Kidney (tissue), 14 donors: ENCODE measurements around the gene STX19. TPM values are rescaled to one million over a fixed set of nuclear protein-coding genes. Genes with fewer than 3 reads are reported as not detected.

Experiments used
- DNase-seq, 5 donors: peaks; one replicate each; pipeline ENCODE4 v3.0.0-alpha.2; 2013 to 2020
- FAIRE-seq: peaks from 2 replicates; lab custom pipeline; 2012; peaks lifted over from hg19 to GRCh38; lab: Jason Lieb, UNC
- H3K27ac ChIP-seq, 2 donors: one replicate each; pipeline ENCODE4 v1.7.0; 2013; ENCODE audit warnings: low read depth in 2 of 2, low read length in 2 of 2, inconsistent platforms in 1 of 2
- H3K27me3 ChIP-seq: one replicate; pipeline ENCODE4 v1.7.1; 2013; ENCODE audit warnings: low read length, inconsistent platforms; ENCODE audit not compliant: control insufficient read depth, insufficient read depth
- H3K36me3 ChIP-seq, 3 donors: one replicate each; pipeline versions ENCODE4 v1.7.0 to v1.7.1; 2013; ENCODE audit warnings: low read length in 3 of 3, control low read depth in 1 of 3, inconsistent platforms in 1 of 3; ENCODE audit not compliant: insufficient read depth in 3 of 3, control insufficient read depth in 2 of 3
- H3K4me1 ChIP-seq, 3 donors: one replicate each; pipeline versions ENCODE4 v1.7.0 to v1.7.1; 2013; ENCODE audit warnings: low read length in 3 of 3, inconsistent platforms in 1 of 3, low read depth in 1 of 3; ENCODE audit not compliant: control insufficient read depth in 2 of 3, insufficient read depth in 2 of 3
- H3K4me3 ChIP-seq, 3 donors: one replicate each; pipeline versions ENCODE4 v1.7.0 to v1.8.1; 2013; ENCODE audit warnings: low read length in 3 of 3, control low read depth in 1 of 3, inconsistent platforms in 1 of 3
- H3K9ac ChIP-seq, 3 donors: one replicate each; pipeline versions ENCODE4 v1.7.0 to v1.7.1; 2013; ENCODE audit warnings: low read length in 3 of 3, control low read depth in 1 of 3, inconsistent platforms in 1 of 3
- H3K9me3 ChIP-seq, 3 donors: one replicate each; pipeline versions ENCODE4 v1.7.0 to v1.7.1; 2013; ENCODE audit warnings: low read length in 3 of 3, control low read depth in 1 of 3, inconsistent platforms in 1 of 3; ENCODE audit not compliant: control insufficient read depth in 2 of 3, insufficient read depth in 1 of 3
- CTCF ChIP-seq: IDR thresholded peaks from 3 replicates; pipeline ENCODE4 v1.5.1; 2012; ENCODE audit warnings: mild to moderate bottlenecking, moderate library complexity, borderline replicate concordance; ENCODE audit not compliant: insufficient read depth; ENCODE audit errors: extremely low read depth
- intact Hi-C: fragments of 100-400 bp; cut with DNase I; formaldehyde crosslinking; loops from one replicate; pipeline ENCODE4 v1.11.1; 2022
- polyA plus RNA-seq: library from polyadenylated mRNA; stranded (reverse); fragments of 350-450 nt; fragmentation: Illumina TruSeq; extraction: RNeasy Lipid Tissue Mini Kit (QIAGEN cat#74804); gene quantifications from one replicate; pipeline ENCODE4 v1.2.3, GENCODE V29; 2014; ENCODE audit warnings: low read depth, low replicate concordance; ENCODE audit not compliant: insufficient read depth
- total RNA-seq: library from RNA; stranded (reverse); fragmentation: NEBNext Ultra II Directional; extraction: Animal tissue kit (Norgen Biotek cat#: 25700); gene quantifications from one replicate; pipeline ENCODE4 v1.2.1, GENCODE V29; 2021
- donor health status: control.
- donor health status: control.
- donor health status: control.
- donor health status: control.
- donor health status: control.
- donor health status: DM: yes; HTN: yes; CAD: no.
- donor health status: Normal renal cell carcinoma (clear cell type).

STX19 gene
- total and polyA plus RNA-seq, 2 donors from 2014 or later = 0.47 TPM; not detected in 1

- H3K4me1 ChIP-seq = no peaks in the 10 kb centered on the region
- H3K27me3 ChIP-seq = no peaks in the 10 kb centered on the region
- no peak overlapping the region for H3K9ac ChIP-seq
- no peak for TF ChIP-seq CTCF
- DNase-seq (no peak), FAIRE-seq (no peak)
- intact Hi-C loops = no loop called here
- no peak overlapping the region for H3K4me3 ChIP-seq
- H3K27ac ChIP-seq = no peak overlapping the region
- no peaks in the 10 kb centered on the region for H3K9me3 ChIP-seq
- H3K36me3 ChIP-seq = peaks cover 0 to 2% (median 0%) of the 10 kb centered on the region in 3 donors
Measured at GRCh38 chr3:94043285-94043684, 14.9 kb upstream of the STX19 start.

DNA sequence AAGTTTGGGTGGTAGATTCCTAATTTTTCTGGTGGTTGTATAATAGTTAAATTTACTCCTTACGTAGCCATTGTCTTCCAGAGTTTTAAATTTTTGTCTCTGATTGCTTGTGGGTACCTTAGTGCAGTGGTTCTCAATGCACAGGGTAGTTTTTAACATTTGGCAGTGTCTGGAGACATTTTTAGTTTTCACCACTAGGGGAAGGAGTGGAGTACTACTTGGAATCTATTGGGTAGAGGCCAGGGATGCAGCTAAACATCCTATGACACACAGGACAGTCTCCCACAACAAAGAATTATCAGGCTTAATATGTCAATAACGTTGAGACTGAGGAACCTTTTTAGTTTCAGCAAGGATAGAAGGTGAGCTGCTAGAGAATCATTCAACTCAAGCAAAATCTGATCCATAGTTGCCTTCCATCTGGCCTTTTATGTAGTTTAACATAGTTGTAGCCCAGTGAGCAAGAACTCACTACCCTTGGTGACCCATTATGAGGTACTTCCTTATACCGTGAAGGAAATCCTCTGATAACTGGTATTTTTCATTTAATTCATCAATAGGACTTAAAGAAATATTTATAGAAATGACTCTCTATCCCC is 8.6 kb upstream of the STX19 start:
- Histone ChIP-seq H3K27me3 (no peaks in the 10 kb centered on the region), H3K4me3 (no peak overlapping the region), H3K4me1 (no peaks in the 10 kb centered on the region), H3K27ac (no peak overlapping the region), H3K9ac (no peak overlapping the region), H3K9me3 (no peaks in the 10 kb centered on the region), H3K36me3 (peaks cover 0 to 4% (median 2%) of the 10 kb centered on the region in 3 donors)
- TF ChIP-seq CTCF = peak; percentile 27
- FAIRE-seq (no peak), DNase-seq (no peak)
- intact Hi-C loops = no loop called here

DNA sequence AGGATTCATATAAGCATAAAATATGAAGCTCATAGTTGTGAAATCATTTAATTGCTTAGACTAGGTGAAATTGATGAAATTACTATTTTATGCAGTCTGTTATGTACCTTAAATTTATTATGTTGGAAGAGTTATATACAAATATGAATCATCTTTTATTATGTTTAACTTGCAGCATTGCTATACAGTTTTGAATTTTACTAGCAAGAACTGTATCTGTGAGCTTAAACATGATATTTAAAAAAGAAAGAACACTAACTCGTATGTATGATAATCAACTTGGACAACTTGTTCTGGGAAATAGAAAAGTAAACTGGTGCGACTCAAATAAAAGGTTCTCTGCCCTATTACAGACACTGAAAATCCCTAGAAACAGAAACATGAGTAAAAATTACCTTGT is 1.8 kb downstream of the STX19 start:
- no peak overlapping the region for H3K27ac ChIP-seq
- no peak for FAIRE-seq
- TF ChIP-seq CTCF = no peak
- no peaks in the 10 kb centered on the region for H3K9me3 ChIP-seq
- no peak overlapping the region for H3K9ac ChIP-seq
- no peak for DNase-seq
- no peaks in the 10 kb centered on the region for H3K27me3 ChIP-seq
- intact Hi-C loops = no loop called here
- no peaks in the 10 kb centered on the region for H3K36me3 ChIP-seq
- H3K4me1 ChIP-seq = no peaks in the 10 kb centered on the region
- no peak overlapping the region for H3K4me3 ChIP-seq

GRCh38 chr3:94024385-94024784 is 4.0 kb downstream of the STX19 start:
- no peak for TF ChIP-seq CTCF
- intact Hi-C loops = no loop called here
- H3K9me3 ChIP-seq = no peaks in the 10 kb centered on the region
- H3K27me3 ChIP-seq = no peaks in the 10 kb centered on the region
- H3K4me3 ChIP-seq = no peak overlapping the region
- DNase-seq (no peak), FAIRE-seq (no peak)
- no peaks in the 10 kb centered on the region for H3K4me1 ChIP-seq
- H3K9ac ChIP-seq = no peak overlapping the region
- H3K36me3 ChIP-seq = no peaks in the 10 kb centered on the region
- H3K27ac ChIP-seq = no peak overlapping the region
